Hepatocyte (in vitro differentiated cells): ENCODE measurements around the gene CHMP6. TPM values are rescaled to one million over a fixed set of nuclear protein-coding genes. Genes with fewer than 3 reads are reported as not detected.

Experiments used
- DNase-seq: peaks from one replicate; pipeline ENCODE4 v3.0.0-alpha.2; 2016; ENCODE audit warnings: low spot score
- H2AFZ ChIP-seq: fragments of 200-600 bp; sonication (generic); 2 replicates; pipeline ENCODE4 v1.6.0; 2016; ENCODE audit warnings: antibody characterized with exemption, mild to moderate bottlenecking
- H3K27ac ChIP-seq: fragments of 200-600 bp; sonication (generic); 2 replicates; pipeline ENCODE4 v1.5.1; 2016; ENCODE audit warnings: mild to moderate bottlenecking
- H3K27me3 ChIP-seq: fragments of 200-600 bp; sonication (generic); 2 replicates; pipeline ENCODE4 v1.6.1; 2016
- H3K36me3 ChIP-seq: fragments of 200-600 bp; sonication (generic); replicated peaks from 2 replicates; pipeline ENCODE4 v1.5.1; 2016; ENCODE audit warnings: low read depth; ENCODE audit not compliant: insufficient read depth
- H3K4me1 ChIP-seq: fragments of 200-600 bp; sonication (generic); 2 replicates; pipeline ENCODE4 v1.5.1; 2016; ENCODE audit warnings: mild to moderate bottlenecking, moderate library complexity; ENCODE audit not compliant: insufficient read depth
- H3K4me2 ChIP-seq: fragments of 200-600 bp; sonication (generic); 2 replicates; pipeline ENCODE4 v1.6.0; 2016
- H3K4me3 ChIP-seq: fragments of 200-600 bp; sonication (generic); 2 replicates; pipeline ENCODE4 v1.5.1; 2016; ENCODE audit warnings: mild to moderate bottlenecking
- H3K79me2 ChIP-seq: fragments of 200-600 bp; sonication (generic); 2 replicates; pipeline ENCODE4 v1.6.0; 2017; ENCODE audit warnings: mild to moderate bottlenecking
- H3K9me2 ChIP-seq: fragments of 200-600 bp; sonication (generic); replicated peaks from 2 replicates; pipeline ENCODE4 v1.6.0; 2017; ENCODE audit warnings: mild to moderate bottlenecking; ENCODE audit not compliant: insufficient read depth
- H3K9me3 ChIP-seq: fragments of 200-600 bp; sonication (generic); 2 replicates; pipeline ENCODE4 v1.5.1; 2016; ENCODE audit warnings: low read depth, mild to moderate bottlenecking
- H4K20me1 ChIP-seq: fragments of 200-600 bp; sonication (generic); 2 replicates; pipeline ENCODE4 v1.6.0; 2016; ENCODE audit warnings: mild to moderate bottlenecking; ENCODE audit not compliant: insufficient read depth, poor library complexity, severe bottlenecking
- CTCF ChIP-seq: fragments of 200-600 bp; sonication (generic); IDR thresholded peaks from 2 replicates; pipeline ENCODE4 v1.5.1; 2016; ENCODE audit warnings: antibody characterized with exemption, mild to moderate bottlenecking; ENCODE audit not compliant: poor library complexity
- EZH2 ChIP-seq: fragments of 200-600 bp; sonication (generic); IDR thresholded peaks from 2 replicates; pipeline ENCODE4 v1.6.1; 2016; ENCODE audit warnings: antibody characterized with exemption, mild to moderate bottlenecking, borderline replicate concordance
- EZH2phosphoT487 ChIP-seq: fragments of 200-600 bp; sonication (generic); IDR thresholded peaks from one replicate; pipeline ENCODE4 v1.6.1; 2018; ENCODE audit warnings: antibody characterized with exemption, mild to moderate bottlenecking, low read depth, moderate library complexity; ENCODE audit not compliant: unreplicated experiment, severe bottlenecking
- WGBS: methylation state at CpG from one replicate; pipeline ENCODE4 v1.1.6; 2016; ENCODE audit warnings: low lambda C conversion rate; ENCODE audit errors: missing lambda C conversion rate; 5-methylcytosine and 5-hydroxymethylcytosine counted together
- polyA plus RNA-seq: library from polyadenylated mRNA; unstranded; fragments of >200 nt; fragmentation: Nextera tagmentation; extraction: Ambion mirVana; gene quantifications from 2 replicates; pipeline ENCODE4 v1.2.1, GENCODE V29; 2016
- total RNA-seq: library from RNA; depleted of rRNA; stranded (reverse); fragments of >200 nt; gene quantifications from 2 replicates; pipeline ENCODE4 v1.2.3, GENCODE V29; 2014

Gene CHMP6
- total and polyA plus RNA-seq, 2 experiments from 2014 or later: 16.9 to 38.3 TPM

GRCh38 chr17:80948019-80948975 lies 43.3 kb upstream of the CHMP6 start:
- Histone ChIP-seq H4K20me1 (no peaks in the 10 kb centered on the region), H3K27ac (no peak overlapping the region), H2AFZ (no peak overlapping the region), H3K36me3 (no peaks in the 10 kb centered on the region), H3K9me3 (no peaks in the 10 kb centered on the region), H3K9me2 (no peaks in the 10 kb centered on the region), H3K27me3 (no peaks in the 10 kb centered on the region), H3K4me1 (no peaks in the 10 kb centered on the region), H3K4me2 (no peak overlapping the region), H3K79me2 (no peaks in the 10 kb centered on the region), H3K4me3 (no peak overlapping the region)
- TF ChIP-seq EZH2 (no peak), CTCF (no peak), EZH2phosphoT487 (no peak)
- WGBS: 94% methylated on average over 47 of the region's 48 CpGs
- no peak for DNase-seq

GRCh38 chr17:80948976-80949450 lies 42.6 kb upstream of the CHMP6 start:
- Histone ChIP-seq H3K4me3 (no peak overlapping the region), H4K20me1 (no peaks in the 10 kb centered on the region), H3K4me1 (no peaks in the 10 kb centered on the region), H3K79me2 (no peaks in the 10 kb centered on the region), H3K9me3 (no peaks in the 10 kb centered on the region), H3K27me3 (no peaks in the 10 kb centered on the region), H3K27ac (no peak overlapping the region), H3K4me2 (no peak overlapping the region), H3K36me3 (no peaks in the 10 kb centered on the region), H3K9me2 (no peaks in the 10 kb centered on the region), H2AFZ (no peak overlapping the region)
- WGBS: 85% methylated on average over 14 of the region's 16 CpGs
- no peak for TF ChIP-seq CTCF
- TF ChIP-seq EZH2phosphoT487: no peak
- TF ChIP-seq EZH2: no peak
- no peak for DNase-seq

GRCh38 chr17:80949451-80950421 lies 41.9 kb upstream of the CHMP6 start:
- no peak overlapping the region for H3K4me2 ChIP-seq
- WGBS: 93% methylated on average over 44 of the region's 44 CpGs
- H3K36me3 ChIP-seq: no peaks in the 10 kb centered on the region
- no peaks in the 10 kb centered on the region for H3K79me2 ChIP-seq
- H3K9me3 ChIP-seq: no peaks in the 10 kb centered on the region
- no peaks in the 10 kb centered on the region for H3K9me2 ChIP-seq
- H3K4me1 ChIP-seq: no peaks in the 10 kb centered on the region
- no peak for TF ChIP-seq EZH2
- no peak for TF ChIP-seq CTCF
- no peak for TF ChIP-seq EZH2phosphoT487
- no peak overlapping the region for H3K4me3 ChIP-seq
- DNase-seq: no peak
- H2AFZ ChIP-seq: no peak overlapping the region
- H4K20me1 ChIP-seq: no peaks in the 10 kb centered on the region
- no peak overlapping the region for H3K27ac ChIP-seq
- no peaks in the 10 kb centered on the region for H3K27me3 ChIP-seq
